ENCODE measurements around the gene CCDC197. TPM values are rescaled to one million over a fixed set of nuclear protein-coding genes. Genes with fewer than 3 reads are reported as not detected.
A peak's percentile ranks its signal among the peaks of the same experiment; 100 is the strongest.

The CCDC197 gene
- total RNA-seq, 4 donors from 2014 or later = not detected

- Histone ChIP-seq H3K36me3 (no peaks in the 10 kb centered on the region), H3K4me3 (no peak overlapping the region), H3K27me3 (no peaks in the 10 kb centered on the region), H3K9me3 (no peaks in the 10 kb centered on the region), H3K27ac (replicated peaks in 1 of 4) (no peak overlapping the region), H3K4me1 (peaks cover 4 to 18% (median 14%) of the 10 kb centered on the region in 4 donors)
- intact Hi-C loops (cut with DNase I) = loop anchor here (10.0 kb wide), 1 partner anchor 370 kb away; no protein-coding TSS in a partner anchor
- DNase-seq (ENCODE audit: extremely low spot score) = no peak
- TF ChIP-seq EP300 (IDR thresholded peaks at IDR 0.05) (no peak), CTCF (IDR thresholded peaks at IDR 0.05) (no peak), POLR2AphosphoS5 (IDR thresholded peaks at IDR 0.05) (no peak), POLR2A (IDR thresholded peaks at IDR 0.05; ENCODE audit: low read depth) (no peak)
- 96% methylated on average over 1 of the region's 2 CpGs for WGBS
Measured at GRCh38 chr14:94024549-94024948, 27.4 kb downstream of the CCDC197 start.

- intact Hi-C loops (cut with DNase I) = loop anchor here (10.0 kb wide), 1 partner anchor 371 kb away; no protein-coding TSS in a partner anchor
- H3K4me3 ChIP-seq = peak overlapping the region; percentile 61 to 80 (median 74)
- WGBS = 48% methylated on average over 6 of the region's 6 CpGs
- H3K4me1 ChIP-seq = peaks cover 4 to 18% (median 14%) of the 10 kb centered on the region in 4 donors
- no peaks in the 10 kb centered on the region for H3K9me3 ChIP-seq
- no peak for TF ChIP-seq POLR2A (IDR thresholded peaks at IDR 0.05; ENCODE audit: low read depth)
- no peak for TF ChIP-seq EP300 (IDR thresholded peaks at IDR 0.05)
- TF ChIP-seq CTCF (IDR thresholded peaks at IDR 0.05) = no peak
- no peak for TF ChIP-seq POLR2AphosphoS5 (IDR thresholded peaks at IDR 0.05)
- DNase-seq (ENCODE audit: extremely low spot score) = no peak
- H3K27me3 ChIP-seq = no peaks in the 10 kb centered on the region
- H3K36me3 ChIP-seq = no peaks in the 10 kb centered on the region
- no peak overlapping the region for H3K27ac ChIP-seq (replicated peaks in 1 of 4)
Measured at GRCh38 chr14:94025720-94026119, 28.6 kb downstream of the CCDC197 start.

GRCh38 chr14:94026173-94026888 is 29.2 kb downstream of the CCDC197 start, which contains the start of gene OTUB2:
OTUB2 (plus strand) TSS chr14:94026340; CDS start chr14:94026538, 198 bp downstream.
- DNase-seq (ENCODE audit: extremely low spot score) = peak; percentile 100
- peak in 1 of 2 donors; percentile 81 for TF ChIP-seq POLR2AphosphoS5 (IDR thresholded peaks at IDR 0.05)
- no peak for TF ChIP-seq EP300 (IDR thresholded peaks at IDR 0.05)
- Histone ChIP-seq H3K27ac (replicated peaks in 1 of 4) (peak within 1 kb of the TSS in 1 of 4 donors; percentile 49), H3K4me3 (peak within 1 kb of the TSS; percentile 61 to 80 (median 74)), H3K4me1 (peaks cover 4 to 18% (median 14%) of the 10 kb centered on the region in 4 donors), H3K36me3 (no peaks in the 10 kb centered on the region), H3K9me3 (no peaks in the 10 kb centered on the region), H3K27me3 (no peaks in the 10 kb centered on the region)
- WGBS = 0% methylated on average over 9 of the region's 74 CpGs
- intact Hi-C loops (cut with DNase I) = loop anchor here (10.0 kb wide), 1 partner anchor 372 kb away; no protein-coding TSS in a partner anchor

GRCh38 chr14:94026889-94027469 is 29.9 kb downstream of the CCDC197 start:
- no peaks in the 10 kb centered on the region for H3K36me3 ChIP-seq
- H3K27ac ChIP-seq (replicated peaks in 1 of 4) = no peak overlapping the region
- no peaks in the 10 kb centered on the region for H3K27me3 ChIP-seq
- peak overlapping the region; percentile 61 to 80 (median 74) for H3K4me3 ChIP-seq
- H3K9me3 ChIP-seq = no peaks in the 10 kb centered on the region
- H3K4me1 ChIP-seq = peaks cover 4 to 18% (median 14%) of the 10 kb centered on the region in 4 donors
- intact Hi-C loops (cut with DNase I) = loop anchor here (10.0 kb wide), 1 partner anchor 372 kb away; no protein-coding TSS in a partner anchor
- 17% methylated on average over 1 of the region's 17 CpGs for WGBS
- DNase-seq (ENCODE audit: extremely low spot score) = no peak
- TF ChIP-seq POLR2AphosphoS5 (IDR thresholded peaks at IDR 0.05) = no peak
- no peak for TF ChIP-seq POLR2A (IDR thresholded peaks at IDR 0.05; ENCODE audit: low read depth)
- no peak for TF ChIP-seq EP300 (IDR thresholded peaks at IDR 0.05)
- no peak for TF ChIP-seq CTCF (IDR thresholded peaks at IDR 0.05)

Measured in esophagus muscularis mucosa (tissue), 4 donors.